Limb (tissue), 2 donors: Measurements from ENCODE around the gene IPCEF1.

ENCODE experiments used
- DNase-seq, 2 donors: peaks; one replicate each; pipeline ENCODE4 v3.0.0-alpha.2; 2016; ENCODE audit errors: extremely low spot score in 2 of 2

Gene IPCEF1

DNA sequence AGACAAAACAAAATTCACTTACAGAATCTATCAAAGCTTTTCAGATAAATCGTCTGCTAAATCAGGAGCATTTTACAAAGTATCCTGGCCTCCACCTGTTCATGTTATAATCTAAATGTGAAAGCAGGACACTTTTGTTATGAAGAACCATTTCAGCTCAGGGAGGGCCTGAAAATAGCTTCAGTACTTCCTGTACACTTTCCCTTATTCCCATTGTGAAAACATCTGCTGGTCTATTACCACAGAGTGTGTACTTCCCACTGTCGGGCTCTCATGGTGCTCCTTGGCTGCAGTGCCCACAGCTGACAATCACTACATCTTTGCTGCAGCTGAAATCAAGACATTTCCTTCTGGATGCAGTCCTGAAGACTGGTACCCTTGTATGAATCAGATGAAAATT lies 189.5 kb downstream of the IPCEF1 start:
- no peak for DNase-seq

DNA sequence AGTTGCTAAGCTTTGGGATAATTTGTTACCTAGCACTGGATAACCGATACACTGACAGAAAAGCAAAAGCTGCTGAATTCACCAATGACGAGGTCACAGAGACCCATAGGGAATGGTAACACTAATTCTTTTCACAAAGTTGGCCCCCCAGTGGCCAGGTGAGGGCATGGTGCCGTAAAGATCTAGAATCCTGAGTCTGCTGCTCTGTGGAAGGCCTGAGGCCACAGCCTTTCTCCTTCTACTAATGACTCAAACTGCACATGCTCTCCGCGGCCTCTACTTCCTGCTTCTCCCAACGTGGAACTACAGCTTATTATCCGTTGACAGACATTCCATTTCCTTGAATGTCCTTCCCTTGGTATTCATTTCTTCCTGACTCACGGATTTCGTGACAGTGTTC lies 190.5 kb downstream of the IPCEF1 start:
- DNase-seq, result no peak

DNA sequence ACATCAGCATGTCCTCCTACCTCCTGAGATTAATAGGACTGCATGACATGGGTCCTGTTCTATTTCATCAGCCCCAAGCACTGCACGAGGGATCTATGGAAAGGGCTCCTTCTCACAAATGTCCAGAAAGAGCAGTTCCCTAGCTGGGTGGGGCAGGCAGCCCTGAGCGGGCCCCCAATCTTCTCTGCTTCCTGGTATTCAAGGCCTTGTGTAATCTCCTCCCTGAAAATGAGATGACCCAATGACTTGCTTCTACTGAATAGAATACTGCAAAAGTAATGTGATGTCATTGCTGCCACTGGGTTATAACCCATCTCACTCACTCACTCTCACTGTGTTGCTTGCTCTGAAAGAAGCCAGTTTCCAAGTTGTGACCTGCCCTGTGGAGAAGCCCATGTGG lies 191.1 kb downstream of the IPCEF1 start:
- no peak for DNase-seq

DNA sequence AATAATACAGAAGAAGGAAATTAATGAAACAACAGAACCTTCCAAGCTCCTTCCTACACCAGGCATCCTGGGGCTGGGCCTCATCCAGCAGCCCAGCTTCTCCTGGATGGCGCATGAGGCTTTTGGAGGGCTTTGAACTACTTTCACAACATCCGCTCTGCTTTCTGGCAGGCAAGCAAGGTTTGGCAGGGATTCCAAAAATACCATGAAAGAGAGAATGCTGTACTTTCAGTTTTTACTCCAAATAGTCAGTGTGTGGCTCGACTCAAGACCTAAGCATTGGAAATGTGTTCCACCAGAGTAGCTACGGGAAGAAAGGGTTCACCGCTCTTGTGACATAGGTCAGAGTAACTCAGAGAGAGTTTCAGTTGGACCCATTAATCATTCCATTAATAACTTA lies 192.2 kb downstream of the IPCEF1 start:
- peak; percentile 70 to 83 for DNase-seq

DNA sequence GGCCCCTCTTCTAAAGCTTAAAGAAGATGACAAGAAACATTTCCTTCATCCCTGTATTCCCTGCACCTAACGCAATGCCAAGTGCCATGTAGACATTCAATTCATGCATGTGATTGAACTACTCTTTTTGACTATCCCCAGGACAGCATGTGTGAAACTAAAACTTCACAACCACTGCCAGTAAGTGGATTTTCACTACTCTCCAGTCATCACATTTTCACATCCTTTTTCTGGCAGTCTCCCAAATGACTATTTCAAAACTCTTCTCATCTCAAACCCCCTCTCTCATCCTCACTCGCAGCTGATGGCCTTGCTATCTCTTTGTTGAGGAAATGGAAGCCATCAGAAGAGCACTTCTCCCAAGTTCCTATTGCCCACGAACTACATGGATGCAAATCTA lies 194.9 kb downstream of the IPCEF1 start:
- no peak for DNase-seq

DNA sequence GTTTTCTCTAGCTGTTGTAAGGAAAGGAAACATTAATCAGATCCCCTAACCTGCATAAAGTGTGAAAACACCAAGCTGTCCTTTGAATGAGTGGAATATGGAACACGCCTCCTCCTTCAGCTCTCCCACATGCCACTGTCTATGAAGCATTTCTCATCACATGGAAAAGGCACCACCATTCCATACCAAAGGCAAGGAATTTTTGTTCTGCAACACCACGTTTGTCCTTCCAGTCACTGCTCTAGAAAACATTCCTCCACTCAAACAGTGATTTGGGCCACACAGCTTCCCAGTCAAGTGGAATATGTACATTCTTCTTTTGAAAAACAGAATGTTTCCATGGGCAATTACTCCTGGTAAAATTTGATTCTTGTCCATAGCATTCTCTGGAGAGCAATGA lies 197.5 kb downstream of the IPCEF1 start:
- DNase-seq, result no peak

DNA sequence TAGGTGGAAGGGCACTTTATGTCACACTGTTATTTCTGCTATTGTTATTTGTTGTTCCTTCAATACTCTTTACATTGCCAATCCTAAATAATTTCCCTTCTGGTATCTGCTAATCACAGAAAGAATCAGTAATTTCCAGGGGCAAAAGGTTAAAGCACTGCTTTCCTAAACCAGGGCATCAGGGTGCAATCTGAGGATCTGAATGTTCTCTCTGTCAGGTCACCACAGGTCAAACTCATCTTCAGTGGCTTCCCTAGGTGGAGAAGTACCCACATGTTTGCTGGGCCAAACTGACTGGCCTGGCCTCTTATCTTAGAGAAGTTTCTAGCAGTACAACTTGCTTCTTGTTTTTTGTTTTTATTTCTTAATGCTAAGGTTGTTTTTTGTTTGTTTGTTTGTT lies 198.9 kb downstream of the IPCEF1 start:
- no peak for DNase-seq

DNA sequence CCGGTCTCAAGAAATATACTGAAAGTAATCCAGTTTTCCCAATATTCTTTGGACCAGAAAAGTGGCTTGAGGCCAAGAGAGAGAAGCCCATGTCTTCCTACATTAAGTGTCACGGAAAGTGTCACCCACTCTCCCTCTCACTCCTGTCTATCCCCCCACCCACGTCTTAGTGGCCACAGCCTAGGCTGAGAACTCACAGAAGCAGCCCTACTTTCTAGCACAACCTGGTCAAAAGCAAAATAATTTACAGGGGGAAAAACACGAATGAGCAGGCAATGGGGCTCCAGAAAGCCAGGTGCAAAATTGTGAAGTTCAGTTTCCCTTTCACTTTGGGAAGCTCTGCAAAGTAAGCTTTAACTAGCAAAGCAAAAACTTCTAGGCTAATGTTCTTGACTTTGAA lies 199.5 kb downstream of the IPCEF1 start:
- no peak for DNase-seq

DNA sequence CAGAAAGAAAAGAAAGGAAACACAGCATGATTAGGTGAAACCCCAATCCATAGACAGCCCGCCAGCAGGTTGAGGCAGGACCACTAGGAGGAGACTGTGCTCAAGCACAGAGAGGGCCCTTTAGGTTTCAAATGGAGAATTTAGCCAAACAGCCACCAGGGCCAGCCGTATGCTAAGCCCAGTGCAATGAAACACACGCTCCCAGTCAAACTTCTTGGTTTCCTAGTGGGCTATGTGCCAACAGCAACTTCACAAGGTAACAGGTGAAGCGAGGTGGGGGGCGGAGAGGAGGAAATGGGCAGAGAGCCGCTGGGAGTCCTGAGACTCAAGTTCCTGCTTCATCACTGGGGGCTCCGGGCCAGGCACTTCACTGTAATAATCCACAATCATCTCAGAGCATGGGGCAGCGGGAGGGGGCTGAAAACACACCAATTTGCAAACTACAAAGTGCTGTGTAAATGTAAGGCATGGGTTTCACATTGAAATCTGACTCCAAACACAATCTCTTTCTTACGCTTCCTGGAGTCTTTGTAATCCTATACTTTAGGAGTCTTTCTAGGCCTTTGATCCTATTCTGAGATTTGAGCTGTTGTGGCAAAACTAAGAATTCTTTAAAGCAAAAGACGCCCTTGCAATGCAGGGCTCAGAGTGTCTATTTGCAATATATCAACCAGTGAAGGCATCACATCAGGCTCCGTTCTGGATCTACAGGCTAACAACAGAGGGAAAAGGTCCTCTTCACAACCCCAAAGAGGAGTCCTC lies 200.3 kb downstream of the IPCEF1 start:
- DNase-seq, result peak; percentile 26 to 39

DNA sequence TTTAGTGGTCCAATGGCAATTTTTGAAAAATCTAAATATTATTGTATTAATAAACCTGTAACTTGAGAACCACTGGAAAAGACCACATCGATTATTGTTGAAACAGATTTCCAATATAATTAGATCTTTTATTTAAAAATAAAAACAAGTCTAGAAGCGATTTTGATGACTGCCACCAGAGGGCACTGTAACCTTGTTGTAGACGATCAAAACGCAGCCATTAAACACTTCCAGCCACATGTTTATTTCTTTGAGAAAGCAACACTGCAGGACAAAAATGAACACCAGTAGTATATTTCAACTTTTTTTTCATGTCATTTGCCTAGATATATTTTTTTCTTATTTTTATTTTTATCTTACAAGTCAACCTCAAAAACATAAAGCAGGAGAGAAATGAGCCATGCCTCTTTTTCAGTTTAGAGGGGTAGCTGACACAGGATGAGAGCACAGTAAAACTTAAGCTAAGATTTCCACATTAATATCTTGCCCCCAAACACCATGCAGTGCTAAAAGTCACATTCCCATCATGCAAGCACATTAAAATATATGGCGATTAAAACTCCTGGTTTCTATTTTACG lies 202.1 kb downstream of the IPCEF1 start:
- peak; percentile 64 to 89 for DNase-seq

DNA sequence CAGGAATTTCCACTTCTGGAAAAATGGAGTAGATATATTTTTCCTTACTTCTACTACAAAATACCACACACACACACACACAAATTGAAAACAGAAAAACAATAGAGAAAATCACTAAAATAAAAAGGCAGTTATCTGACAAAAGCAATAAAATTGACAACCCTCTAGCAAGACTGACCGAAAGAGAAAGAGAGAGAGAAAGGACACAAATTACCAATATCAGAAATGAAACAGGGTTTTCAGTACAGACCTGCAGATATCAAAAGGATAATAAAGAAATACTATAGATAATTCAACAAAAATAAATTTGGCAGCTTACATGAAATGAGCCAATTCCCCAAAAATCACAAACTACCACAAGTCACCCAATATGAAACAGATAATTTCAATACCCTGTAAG lies 212.8 kb downstream of the IPCEF1 start:
- no peak for DNase-seq

DNA sequence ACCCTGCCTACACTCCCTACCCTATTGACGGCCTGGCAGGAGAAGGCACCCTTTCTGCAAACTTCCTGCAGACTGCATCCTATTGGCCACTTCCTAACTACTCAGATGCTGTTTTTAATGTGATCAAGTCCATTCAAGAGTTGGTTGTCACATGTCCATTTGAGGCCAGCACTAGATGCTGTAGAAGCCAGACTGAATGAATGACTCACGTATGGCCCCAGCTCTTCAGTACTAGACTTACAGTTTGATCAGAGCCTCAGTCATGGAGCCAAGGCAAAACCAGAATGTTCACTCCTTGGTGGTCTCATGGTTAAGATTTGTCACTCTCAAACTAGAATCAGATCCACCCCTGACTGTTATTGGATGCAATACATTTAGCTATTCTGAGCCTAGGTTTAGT lies 215.9 kb downstream of the IPCEF1 start:
- DNase-seq, result no peak

DNA sequence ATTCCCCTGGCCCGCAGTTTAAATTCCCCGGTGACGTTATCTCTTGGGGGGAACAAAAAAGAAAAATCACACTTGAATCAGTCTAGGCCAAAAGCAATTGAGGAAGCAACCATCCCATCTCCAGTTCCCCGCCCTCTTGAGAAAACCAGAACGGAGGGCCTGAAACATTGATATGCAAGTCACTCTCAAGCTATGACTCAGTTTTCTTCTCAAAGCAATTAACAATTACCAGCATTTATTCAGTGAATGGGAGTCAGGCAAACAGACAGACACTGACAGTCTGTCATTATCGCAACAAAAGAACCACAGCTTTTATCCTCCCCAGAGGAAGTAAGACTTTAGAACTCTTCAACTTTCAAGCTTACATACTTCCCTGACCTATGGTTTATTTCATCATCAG lies 216.7 kb downstream of the IPCEF1 start:
- no peak for DNase-seq

DNA sequence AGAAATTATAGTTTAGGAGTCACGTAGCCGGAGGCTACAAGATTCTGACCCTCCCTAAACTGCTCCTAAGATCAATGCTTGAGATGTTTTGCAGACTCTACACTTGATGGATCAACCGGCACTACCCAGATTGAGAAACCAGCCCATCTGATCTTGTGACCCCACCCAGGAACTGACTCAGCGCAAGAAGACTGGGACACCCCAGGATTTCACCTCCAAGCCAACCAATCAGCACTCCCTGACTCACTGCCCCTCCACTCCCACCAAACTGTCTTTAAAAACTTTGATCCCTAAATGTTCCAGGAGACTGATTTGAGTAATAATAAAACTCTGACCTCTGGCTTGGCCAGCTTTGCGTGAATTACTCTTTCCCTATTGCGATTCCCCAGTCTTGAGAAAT lies 217.8 kb downstream of the IPCEF1 start:
- no peak for DNase-seq

DNA sequence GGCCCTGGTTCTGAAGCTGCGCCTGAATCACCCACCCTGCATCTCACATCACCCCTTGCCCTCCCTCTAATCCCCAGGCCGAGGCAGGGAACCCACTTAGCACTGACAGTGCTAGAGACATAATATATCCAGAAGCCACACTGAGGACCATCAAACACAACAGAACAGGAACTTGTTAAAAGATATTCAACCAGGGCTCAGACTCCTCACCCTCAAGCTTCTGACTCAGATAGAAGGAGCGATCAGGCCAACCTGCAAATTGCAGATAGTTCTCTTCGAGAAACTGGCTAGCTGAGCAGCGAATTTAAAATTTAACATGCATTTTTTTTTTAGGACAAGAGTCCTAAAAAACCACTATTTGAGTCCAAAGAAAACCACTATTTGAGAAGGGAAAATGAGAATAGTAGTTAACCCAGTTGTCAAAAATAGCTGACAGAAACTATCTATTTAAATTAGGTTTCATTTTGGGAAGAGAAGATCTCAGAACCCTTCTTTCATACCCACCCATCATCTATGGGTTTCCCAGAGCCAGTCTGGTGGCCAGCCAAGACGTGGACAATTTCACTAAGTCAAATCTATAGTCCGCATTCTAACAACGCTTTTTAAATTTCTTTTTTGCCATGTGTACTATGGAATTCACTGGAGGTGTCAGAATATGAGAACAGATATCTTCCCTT lies 222.0 kb downstream of the IPCEF1 start:
- DNase-seq, result no peak

DNA sequence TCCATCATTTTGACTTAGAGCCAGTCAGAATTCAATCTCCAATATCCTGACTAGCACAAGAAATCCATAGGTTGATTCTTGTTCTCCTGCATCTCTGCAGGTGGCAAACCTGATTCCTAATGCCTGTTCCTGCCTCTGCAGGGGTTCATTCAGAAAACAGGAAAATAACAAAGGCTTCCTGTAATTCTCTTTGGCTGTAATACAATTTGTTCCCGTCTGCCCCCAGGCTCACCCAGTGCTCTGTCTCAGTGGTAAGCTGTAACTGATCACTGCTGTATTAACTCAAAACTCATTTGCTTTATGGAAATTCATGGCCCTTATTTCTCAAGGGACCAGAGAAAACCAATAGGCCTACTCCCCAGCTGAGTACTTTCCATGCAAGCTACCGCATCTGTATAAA lies 228.9 kb downstream of the IPCEF1 start:
- no peak for DNase-seq

DNA sequence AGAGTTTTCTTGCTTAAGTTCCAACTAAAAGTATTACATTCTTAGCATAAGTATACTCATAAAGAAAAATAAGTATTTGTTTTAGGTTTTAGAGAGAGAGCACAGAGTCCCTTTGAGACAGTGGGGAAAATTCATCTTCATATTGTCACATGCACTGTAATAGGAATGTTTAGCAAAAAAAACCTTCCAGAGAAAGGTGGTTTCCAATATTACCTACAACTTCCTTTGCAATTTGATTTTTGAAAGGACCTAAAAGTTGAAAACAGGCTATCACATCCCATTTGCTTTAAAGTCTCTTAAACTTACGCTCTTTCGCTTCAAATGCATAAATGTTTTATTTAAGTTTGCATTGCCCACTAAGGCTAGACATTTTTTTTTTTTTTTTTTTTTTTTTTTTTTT lies 231.2 kb downstream of the IPCEF1 start:
- no peak for DNase-seq

DNA sequence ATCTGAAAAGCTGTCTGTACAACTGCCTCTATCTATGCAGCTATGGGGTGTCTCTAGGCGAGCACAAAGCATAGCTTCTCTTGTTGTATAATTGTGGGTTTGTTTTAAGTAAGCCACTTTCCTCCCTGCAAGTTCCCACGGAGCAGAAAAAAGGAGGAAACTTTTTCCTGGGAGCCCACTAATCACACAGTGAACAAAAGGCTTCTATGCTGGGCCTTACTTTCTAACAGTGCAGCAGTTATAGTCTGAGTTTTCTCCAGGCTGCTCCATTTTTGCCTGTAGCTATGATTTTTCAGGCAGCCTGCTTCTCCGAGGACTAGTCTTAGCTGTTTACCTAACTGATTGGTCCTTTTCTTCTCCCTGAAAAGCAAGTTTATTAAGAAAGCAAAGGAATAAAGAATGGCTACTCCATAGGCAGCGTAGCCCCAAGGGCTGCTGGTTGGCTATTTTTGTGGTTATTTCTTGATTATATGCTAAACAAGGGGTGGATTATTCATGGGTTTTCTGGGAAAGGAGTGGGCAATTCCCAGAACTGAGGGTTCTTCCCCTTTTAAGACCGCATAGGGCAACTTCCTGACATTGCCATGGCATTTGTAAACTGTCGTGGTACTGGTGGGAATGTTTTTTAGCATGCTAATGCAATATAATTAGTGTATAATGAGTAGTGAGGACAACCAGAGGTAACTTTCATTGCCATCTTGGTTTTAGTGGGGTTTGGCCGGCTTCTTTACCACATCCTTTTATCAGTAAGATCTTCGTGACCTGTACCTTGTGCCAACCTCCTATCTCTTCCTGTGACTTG lies 233.2 kb downstream of the IPCEF1 start:
- DNase-seq, result no peak

DNA sequence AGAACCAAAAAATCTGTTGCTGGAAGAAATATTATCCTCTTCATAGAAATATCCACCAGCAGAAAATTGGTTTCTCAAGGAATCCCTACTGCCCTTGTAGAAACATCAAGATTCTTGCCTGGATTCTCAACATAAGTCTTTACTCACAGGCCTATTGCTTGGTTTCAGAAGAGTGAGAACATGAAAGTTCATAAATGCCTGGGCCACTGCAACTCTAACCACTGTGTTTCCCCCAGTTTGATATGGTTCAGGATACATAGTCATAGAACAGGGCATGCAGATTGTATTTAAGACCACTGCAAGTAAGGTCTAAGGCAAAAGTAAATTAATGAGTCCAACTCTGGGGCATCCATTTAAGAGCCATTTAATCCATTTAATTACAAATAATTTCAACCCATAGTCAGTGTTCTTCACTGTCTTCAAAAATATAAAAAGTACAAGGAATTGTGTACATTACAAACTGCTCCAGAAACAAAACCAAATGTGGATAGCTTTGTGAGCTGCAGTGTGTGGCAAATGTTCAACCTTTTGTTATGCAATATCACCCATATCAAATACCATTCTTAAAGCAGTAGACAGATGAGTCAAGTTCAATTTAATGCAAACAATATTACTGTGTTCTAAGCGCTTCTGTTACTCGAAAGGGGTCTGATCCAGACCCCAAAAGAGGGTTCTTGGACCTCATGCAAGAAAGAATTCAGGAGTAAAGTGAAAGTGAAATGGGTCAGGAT lies 234.2 kb downstream of the IPCEF1 start:
- no peak for DNase-seq

DNA sequence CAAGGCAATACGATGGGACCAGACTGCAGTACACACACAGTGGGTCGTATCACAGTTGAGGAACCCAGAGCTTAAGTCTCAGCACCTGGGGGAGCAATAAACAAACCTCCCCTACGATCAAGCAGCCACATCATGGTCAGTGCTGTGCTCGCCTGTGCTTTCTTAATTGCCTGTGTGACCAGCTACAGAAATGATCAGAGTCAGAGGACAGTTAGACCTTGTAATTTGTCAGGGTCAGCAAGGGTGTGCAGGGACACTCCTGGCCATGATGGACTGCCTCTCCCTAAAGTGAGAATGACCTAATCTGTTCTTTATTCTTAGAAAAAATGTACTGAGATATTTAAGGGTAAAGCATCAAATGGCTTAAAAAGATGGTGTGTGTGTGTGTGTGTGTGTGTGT lies 239.1 kb downstream of the IPCEF1 start:
- no peak for DNase-seq

DNA sequence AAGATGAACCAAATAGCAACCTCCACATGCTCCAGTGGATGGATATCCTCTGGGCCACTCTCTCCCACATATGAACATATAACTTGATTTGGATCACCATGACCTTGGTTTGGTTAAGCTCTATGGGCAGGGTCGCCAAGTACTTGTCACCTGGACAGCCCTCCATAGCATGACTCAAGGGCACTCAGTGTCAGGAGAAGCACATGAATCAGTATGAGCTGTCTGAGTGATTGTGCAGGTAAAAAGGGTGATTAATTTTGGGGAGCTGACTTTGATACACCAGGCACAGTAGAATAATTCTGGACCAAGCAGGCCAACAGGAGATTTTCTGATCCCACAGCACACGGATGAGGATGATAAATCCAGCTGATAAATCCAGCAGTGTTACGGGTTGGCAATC lies 243.2 kb downstream of the IPCEF1 start:
- DNase-seq, result no peak
